Mucosa of stomach (tissue), 1 donor: Measurements from ENCODE around the gene RTN4R.

Experiments
- H3K27me3 ChIP-seq: one replicate; pipeline ENCODE4 v1.7.0; 2013; ENCODE audit warnings: mild to moderate bottlenecking, low read length; ENCODE audit not compliant: control insufficient read depth, insufficient read depth
- H3K36me3 ChIP-seq: one replicate; pipeline ENCODE4 v1.7.0; 2013; ENCODE audit warnings: low read length; ENCODE audit not compliant: control insufficient read depth, insufficient read depth
- H3K4me1 ChIP-seq: one replicate; pipeline ENCODE4 v1.7.0; 2013; ENCODE audit warnings: mild to moderate bottlenecking, low read length; ENCODE audit not compliant: control insufficient read depth, insufficient read depth
- H3K4me3 ChIP-seq: one replicate; pipeline ENCODE4 v1.7.0; 2013; ENCODE audit warnings: low read length
- H3K9ac ChIP-seq: one replicate; pipeline ENCODE4 v1.7.0; 2013; ENCODE audit warnings: mild to moderate bottlenecking, low read length, moderate library complexity
- H3K9me3 ChIP-seq: one replicate; pipeline ENCODE4 v1.7.0; 2013; ENCODE audit warnings: mild to moderate bottlenecking, low read length, moderate library complexity; ENCODE audit not compliant: control insufficient read depth
- donor health status: Pancreatic carcinoma.

RTN4R gene

GRCh38 chr22:20299746-20300136 is 31.6 kb upstream of the RTN4R start:
- Histone ChIP-seq H3K9me3 (no peaks in the 10 kb centered on the region), H3K4me3 (no peak overlapping the region), H3K9ac (no peak overlapping the region), H3K4me1 (peaks cover 3% of the 10 kb centered on the region), H3K27me3 (peaks cover 15% of the 10 kb centered on the region), H3K36me3 (no peaks in the 10 kb centered on the region)

GRCh38 chr22:20298803-20299745 is 31.0 kb upstream of the RTN4R start:
- Histone ChIP-seq H3K27me3 (peaks cover 15% of the 10 kb centered on the region), H3K4me1 (peaks cover 3% of the 10 kb centered on the region), H3K9me3 (no peaks in the 10 kb centered on the region), H3K9ac (no peak overlapping the region), H3K4me3 (no peak overlapping the region), H3K36me3 (no peaks in the 10 kb centered on the region)

GRCh38 chr22:20298110-20298802 is 30.1 kb upstream of the RTN4R start:
- Histone ChIP-seq H3K4me3 (no peak overlapping the region), H3K9me3 (no peaks in the 10 kb centered on the region), H3K36me3 (no peaks in the 10 kb centered on the region), H3K9ac (no peak overlapping the region), H3K4me1 (peaks cover 3% of the 10 kb centered on the region), H3K27me3 (peaks cover 15% of the 10 kb centered on the region)

GRCh38 chr22:20297414-20298109 is 29.4 kb upstream of the RTN4R start:
- Histone ChIP-seq H3K9me3 (no peaks in the 10 kb centered on the region), H3K9ac (no peak overlapping the region), H3K4me3 (no peak overlapping the region), H3K27me3 (peaks cover 15% of the 10 kb centered on the region), H3K36me3 (no peaks in the 10 kb centered on the region), H3K4me1 (peaks cover 3% of the 10 kb centered on the region)

GRCh38 chr22:20296598-20296997 is 28.5 kb upstream of the RTN4R start:
- H3K4me3 ChIP-seq = no peak overlapping the region
- peaks cover 3% of the 10 kb centered on the region for H3K4me1 ChIP-seq
- no peaks in the 10 kb centered on the region for H3K9me3 ChIP-seq
- no peak overlapping the region for H3K9ac ChIP-seq
- H3K27me3 ChIP-seq = peaks cover 11% of the 10 kb centered on the region
- no peaks in the 10 kb centered on the region for H3K36me3 ChIP-seq

- Histone ChIP-seq H3K4me1 (peaks cover 3% of the 10 kb centered on the region), H3K9ac (no peak overlapping the region), H3K36me3 (no peaks in the 10 kb centered on the region), H3K4me3 (no peak overlapping the region), H3K9me3 (no peaks in the 10 kb centered on the region), H3K27me3 (peaks cover 3% of the 10 kb centered on the region)
Measured at GRCh38 chr22:20295262-20296064, 27.3 kb upstream of the RTN4R start.

- Histone ChIP-seq H3K9me3 (no peaks in the 10 kb centered on the region), H3K4me3 (no peak overlapping the region), H3K36me3 (no peaks in the 10 kb centered on the region), H3K27me3 (peaks cover 3% of the 10 kb centered on the region), H3K4me1 (no peaks in the 10 kb centered on the region), H3K9ac (no peak overlapping the region)
Measured at GRCh38 chr22:20292673-20293232, 24.6 kb upstream of the RTN4R start.

- Histone ChIP-seq H3K36me3 (no peaks in the 10 kb centered on the region), H3K9ac (no peak overlapping the region), H3K9me3 (no peaks in the 10 kb centered on the region), H3K4me1 (no peaks in the 10 kb centered on the region), H3K4me3 (no peak overlapping the region), H3K27me3 (peaks cover 3% of the 10 kb centered on the region)
Measured at GRCh38 chr22:20292108-20292507, 24.0 kb upstream of the RTN4R start.

- H3K9me3 ChIP-seq = no peaks in the 10 kb centered on the region
- H3K9ac ChIP-seq = no peak overlapping the region
- no peaks in the 10 kb centered on the region for H3K4me1 ChIP-seq
- H3K4me3 ChIP-seq = no peak overlapping the region
- H3K36me3 ChIP-seq = no peaks in the 10 kb centered on the region
- H3K27me3 ChIP-seq = peaks cover 3% of the 10 kb centered on the region
Measured at GRCh38 chr22:20291604-20292063, 23.5 kb upstream of the RTN4R start.

GRCh38 chr22:20291249-20291586 is 23.1 kb upstream of the RTN4R start:
- Histone ChIP-seq H3K4me1 (no peaks in the 10 kb centered on the region), H3K4me3 (no peak overlapping the region), H3K36me3 (no peaks in the 10 kb centered on the region)

GRCh38 chr22:20290578-20291248 is 22.6 kb upstream of the RTN4R start:
- no peak overlapping the region for H3K4me3 ChIP-seq
- no peaks in the 10 kb centered on the region for H3K4me1 ChIP-seq
- no peaks in the 10 kb centered on the region for H3K9me3 ChIP-seq
- peaks cover 3% of the 10 kb centered on the region for H3K27me3 ChIP-seq
- H3K36me3 ChIP-seq = no peaks in the 10 kb centered on the region
- no peak overlapping the region for H3K9ac ChIP-seq

More at GRCh38 chr22:20291249-20291586, 23.1 kb upstream of the RTN4R start:
- H3K27me3 ChIP-seq = peaks cover 3% of the 10 kb centered on the region
- no peak overlapping the region for H3K9ac ChIP-seq
- H3K9me3 ChIP-seq = no peaks in the 10 kb centered on the region
